Psoas muscle (tissue), 8 donors: ENCODE data around the gene SCN5A. TPM values are rescaled to one million over a fixed set of nuclear protein-coding genes. Genes with fewer than 3 reads are reported as not detected.

Experiments
- ATAC-seq, 4 donors: fragments of 200-7000 bp; cut with Tn5 transposase; one replicate each; pipeline ENCODE4 v1.9.1; 2020; ENCODE audit warnings: moderate library complexity in 3 of 4, mild to moderate bottlenecking in 2 of 4
- DNase-seq, 2 donors: peaks; one replicate each; pipeline ENCODE4 v3.0.0-alpha.2; 2020
- H3K27ac ChIP-seq: fragments of 200-600 bp; one replicate; pipeline ENCODE4 v1.8.0; 2022
- H3K27me3 ChIP-seq, 3 donors: fragments of 200-600 bp in 1 of 3; one replicate each; pipeline versions ENCODE4 v1.6.1 to v1.8.0; 2013 to 2022; ENCODE audit warnings: low read length in 2 of 3, mild to moderate bottlenecking in 2 of 3, moderate library complexity in 1 of 3; ENCODE audit not compliant: insufficient read depth in 3 of 3
- H3K36me3 ChIP-seq, 2 donors: fragments of 200-600 bp in 1 of 2; one replicate each; pipeline versions ENCODE4 v1.6.1 to v1.8.0; 2013 to 2022; ENCODE audit warnings: low read depth in 1 of 2, mild to moderate bottlenecking in 1 of 2, moderate library complexity in 1 of 2; ENCODE audit not compliant: insufficient read depth in 1 of 2
- H3K4me1 ChIP-seq: fragments of 200-600 bp; one replicate; pipeline ENCODE4 v1.8.0; 2022
- H3K4me3 ChIP-seq: fragments of 200-600 bp; one replicate; pipeline ENCODE4 v1.8.0; 2022; ENCODE audit warnings: mild to moderate bottlenecking
- H3K9me3 ChIP-seq: fragments of 200-600 bp; one replicate; pipeline ENCODE4 v1.8.0; 2022
- WGBS, 3 donors: extraction: QIAGEN DNeasy Blood & Tissue Kit; methylation state at CpG; one replicate each; pipeline versions ENCODE4 v1.1.6 to v1.1.7; 2013; 5-methylcytosine and 5-hydroxymethylcytosine counted together
- intact Hi-C, 2 donors: fragments of 100-400 bp; cut with DNase I; formaldehyde crosslinking; loops; one replicate each; pipeline versions ENCODE4 v1.11.0 to v1.14.2; 2022
- polyA plus RNA-seq, 3 donors: library from polyadenylated mRNA; stranded (reverse); fragments of 200-250 nt; gene quantifications; one replicate each; pipeline ENCODE4 v1.2.3, GENCODE V29; 2013
- total RNA-seq, 4 donors: library from RNA; stranded (reverse); fragmentation: NEBNext Ultra II Directional in 2 of 4; extraction: Animal tissue kit (Norgen Biotek cat#: 25700) in 2 of 4; gene quantifications; one replicate each; pipeline versions ENCODE4 v1.2.1 to v1.2.4, GENCODE V29; 2021 to 2023
- TF ChIP-seq, protein P1 (sequence below): fragments of 200-600 bp; IDR thresholded peaks from one replicate; pipeline ENCODE4 v1.8.0; 2022; ENCODE audit warnings: antibody characterized with exemption
- donor health status: healthy with polysubstance abuse.
- donor health status: DM: no; HTN: no; CAD: no; lungs with moderate emphysema.
- donor health status: Bipolar disorder and iron deficiency.
- donor health status: healthy.
- donor health status: DM: yes; HTN: yes; CAD: no.
- donor health status: DM: no; HTN: no; CAD: no.
- donor health status: DM: no; HTN: no; CAD: no.
- donor health status: DM: yes; HTN: yes; CAD: no.

Gene SCN5A
- total and polyA plus RNA-seq, 7 donors = 0.17 to 34.2 (median 5.7) TPM

DNA sequence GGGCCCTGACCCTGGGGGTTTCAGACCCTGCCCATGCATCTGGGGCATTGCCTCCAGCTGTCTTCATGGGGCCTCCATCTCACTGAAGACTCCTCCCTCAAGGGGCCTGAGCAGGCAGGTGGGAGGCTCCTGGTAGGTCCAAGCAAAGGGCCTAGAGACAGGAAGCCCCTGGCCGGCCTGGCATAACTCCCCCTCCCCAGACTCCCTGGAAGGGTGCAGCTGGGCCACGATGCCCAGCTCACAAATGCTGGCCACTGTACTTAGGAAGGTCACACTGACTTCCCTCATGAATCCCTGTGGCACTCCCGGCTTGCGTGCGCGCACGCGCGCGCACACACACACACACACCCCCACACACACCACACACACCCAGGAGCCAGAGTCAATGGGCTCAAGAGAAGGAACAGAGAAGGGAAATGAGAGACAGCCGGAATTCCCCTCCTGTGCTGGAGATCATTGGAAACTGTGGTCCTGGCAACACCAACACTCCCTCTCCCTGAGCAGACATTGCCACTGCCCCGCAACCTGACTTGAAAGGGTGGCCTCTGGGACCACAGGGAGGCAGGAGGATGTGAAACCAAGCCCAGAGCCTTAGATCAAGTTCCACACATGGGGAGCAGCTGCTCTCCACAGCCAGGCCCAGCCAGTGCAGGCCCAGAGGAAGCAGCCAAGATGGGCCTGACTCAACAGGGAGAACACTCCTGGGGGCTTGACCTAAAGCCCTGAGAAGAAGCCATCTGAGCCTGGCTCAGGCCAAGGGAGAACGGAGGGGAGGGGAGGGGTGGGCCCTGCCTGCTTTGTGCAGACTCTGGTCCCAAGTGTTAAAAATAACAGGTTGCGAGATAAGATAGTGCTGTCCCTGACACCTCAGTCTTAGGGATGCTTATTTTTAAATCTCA, 69.7 kb downstream of the SCN5A start:
- 57 to 62% (median 58%) methylated on average over 10 to 14 of the region's 14 CpGs for WGBS, 3 donors
- no peak for DNase-seq
- intact Hi-C loops = no loop called here
- peak in 3 of 4 donors; percentile 40 to 52 (median 40) for ATAC-seq
- no peaks in the 10 kb centered on the region for H3K9me3 ChIP-seq
- no peaks in the 10 kb centered on the region for H3K27me3 ChIP-seq
- TF ChIP-seq, protein P1, sequence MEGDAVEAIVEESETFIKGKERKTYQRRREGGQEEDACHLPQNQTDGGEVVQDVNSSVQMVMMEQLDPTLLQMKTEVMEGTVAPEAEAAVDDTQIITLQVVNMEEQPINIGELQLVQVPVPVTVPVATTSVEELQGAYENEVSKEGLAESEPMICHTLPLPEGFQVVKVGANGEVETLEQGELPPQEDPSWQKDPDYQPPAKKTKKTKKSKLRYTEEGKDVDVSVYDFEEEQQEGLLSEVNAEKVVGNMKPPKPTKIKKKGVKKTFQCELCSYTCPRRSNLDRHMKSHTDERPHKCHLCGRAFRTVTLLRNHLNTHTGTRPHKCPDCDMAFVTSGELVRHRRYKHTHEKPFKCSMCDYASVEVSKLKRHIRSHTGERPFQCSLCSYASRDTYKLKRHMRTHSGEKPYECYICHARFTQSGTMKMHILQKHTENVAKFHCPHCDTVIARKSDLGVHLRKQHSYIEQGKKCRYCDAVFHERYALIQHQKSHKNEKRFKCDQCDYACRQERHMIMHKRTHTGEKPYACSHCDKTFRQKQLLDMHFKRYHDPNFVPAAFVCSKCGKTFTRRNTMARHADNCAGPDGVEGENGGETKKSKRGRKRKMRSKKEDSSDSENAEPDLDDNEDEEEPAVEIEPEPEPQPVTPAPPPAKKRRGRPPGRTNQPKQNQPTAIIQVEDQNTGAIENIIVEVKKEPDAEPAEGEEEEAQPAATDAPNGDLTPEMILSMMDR = no peak
- H3K4me1 ChIP-seq = no peaks in the 10 kb centered on the region
- no peak overlapping the region for H3K4me3 ChIP-seq
- H3K36me3 ChIP-seq = no peaks in the 10 kb centered on the region
- no peak overlapping the region for H3K27ac ChIP-seq

DNA sequence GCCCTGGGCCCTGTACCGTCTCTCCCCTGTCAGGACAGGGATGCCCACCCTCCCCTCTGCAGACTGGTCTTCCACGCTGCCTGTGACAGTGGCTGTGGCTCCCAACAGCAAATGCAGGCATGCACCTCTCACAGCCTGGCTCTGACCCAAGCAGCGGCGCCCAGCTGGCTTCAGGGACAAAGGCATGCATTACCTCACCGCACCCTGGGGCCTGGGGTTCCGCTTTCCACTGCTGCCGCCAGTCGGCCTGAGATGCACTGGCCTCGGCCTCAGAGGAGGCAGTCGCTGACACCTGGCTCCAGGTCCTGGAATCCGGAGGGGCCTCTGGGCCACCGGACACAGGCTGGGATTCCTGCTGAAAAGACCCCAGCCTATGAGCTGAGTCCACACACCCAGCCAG, 70.3 kb downstream of the SCN5A start:
- DNase-seq (peak; percentile 35 to 69), ATAC-seq (peak in 3 of 4 donors; percentile 42 to 70 (median 69))
- no peaks in the 10 kb centered on the region for H3K27me3 ChIP-seq
- no peaks in the 10 kb centered on the region for H3K36me3 ChIP-seq
- H3K9me3 ChIP-seq = no peaks in the 10 kb centered on the region
- TF ChIP-seq, protein P1 = no peak
- no peak overlapping the region for H3K4me3 ChIP-seq
- intact Hi-C loops = no loop called here
- WGBS, 3 donors = 20 to 41% (median 29%) methylated on average over 12 of the region's 12 CpGs
- H3K4me1 ChIP-seq = no peaks in the 10 kb centered on the region
- H3K27ac ChIP-seq = no peak overlapping the region

DNA sequence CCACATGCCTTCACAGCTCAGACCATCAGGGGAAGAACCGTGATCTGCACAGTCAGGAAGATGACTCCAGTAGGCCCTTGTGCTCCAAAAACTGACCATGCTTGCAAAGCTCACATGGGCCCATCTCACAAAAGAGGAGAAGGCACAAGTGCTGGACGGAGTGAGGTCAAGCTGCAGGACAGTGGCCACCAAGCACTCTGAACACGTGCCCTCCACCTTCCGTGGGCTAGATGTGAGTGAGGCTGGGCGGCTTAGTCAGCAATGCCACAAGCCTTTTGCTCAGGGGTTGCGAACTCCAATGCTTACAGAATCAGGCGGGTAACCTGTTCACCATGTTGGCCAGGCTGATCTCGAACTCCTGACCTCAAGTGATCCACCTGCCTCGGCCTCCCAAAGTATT, 70.9 kb downstream of the SCN5A start:
- H3K4me1 ChIP-seq = no peaks in the 10 kb centered on the region
- H3K27ac ChIP-seq = no peak overlapping the region
- H3K27me3 ChIP-seq = no peaks in the 10 kb centered on the region
- no peak overlapping the region for H3K4me3 ChIP-seq
- TF ChIP-seq, protein P1 = no peak
- H3K9me3 ChIP-seq = peaks cover 1% of the 10 kb centered on the region
- 91 to 96% (median 92%) methylated on average over 9 of the region's 9 CpGs for WGBS, 3 donors
- no peaks in the 10 kb centered on the region for H3K36me3 ChIP-seq
- DNase-seq (no peak), ATAC-seq (no peak)
- intact Hi-C loops = no loop called here

DNA sequence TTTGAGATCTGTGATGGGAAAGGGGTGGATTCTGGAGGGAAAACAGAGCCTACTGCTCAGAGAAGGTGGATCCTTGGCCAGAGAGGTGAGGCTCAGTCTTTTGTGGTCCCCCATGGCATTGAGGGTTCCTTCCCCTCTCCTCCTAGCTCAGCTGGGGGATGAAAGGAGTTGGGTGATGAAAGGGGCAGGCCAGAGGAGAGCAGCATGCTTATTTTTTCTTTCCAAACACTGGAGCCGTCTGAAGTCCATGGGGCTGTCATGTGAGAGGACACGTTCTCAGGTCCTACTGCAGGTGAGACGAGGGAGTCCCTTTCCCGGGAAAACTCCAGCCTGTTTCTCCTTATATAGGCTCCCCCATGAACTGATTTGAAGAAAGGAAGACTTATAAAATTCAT, 71.4 kb downstream of the SCN5A start:
- Histone ChIP-seq H3K4me3 (no peak overlapping the region), H3K4me1 (no peaks in the 10 kb centered on the region), H3K27ac (no peak overlapping the region), H3K9me3 (peaks cover 3% of the 10 kb centered on the region), H3K36me3 (no peaks in the 10 kb centered on the region), H3K27me3 (no peaks in the 10 kb centered on the region)
- ATAC-seq = no peak
- TF ChIP-seq, protein P1 = no peak
- no peak for DNase-seq
- 89 to 96% (median 92%) methylated on average over 4 of the region's 4 CpGs for WGBS, 3 donors
- intact Hi-C loops = no loop called here
